CD4-positive, CD25-positive, alpha-beta regulatory T cell (primary cell): ENCODE data around the gene MOB3B. TPM values are rescaled to one million over a fixed set of nuclear protein-coding genes. Genes with fewer than 3 reads are reported as not detected.
A peak's percentile ranks its signal among the peaks of the same experiment; 100 is the strongest.

Source experiments
- ATAC-seq, 2 donors: fragments of 150-1000 bp; cut with Tn5 transposase; one replicate each; pipeline ENCODE4 v1.10.0; 2021; ENCODE audit warnings: low read depth in 2 of 2, moderate number of reproducible peaks in 2 of 2, moderate library complexity in 1 of 2
- DNase-seq, 3 donors: peaks; one replicate each; pipeline versions ENCODE4 v3.0.0 to v3.0.0-alpha.2; 2012 to 2022; ENCODE audit warnings: mixed read lengths in 1 of 3
- H3K27ac ChIP-seq: one replicate; pipeline ENCODE4 v1.7.0; 2013; ENCODE audit warnings: mild to moderate bottlenecking, low read length; ENCODE audit not compliant: insufficient read depth, poor library complexity, severe bottlenecking
- H3K27me3 ChIP-seq: one replicate; pipeline ENCODE4 v1.7.0; 2013; ENCODE audit warnings: low read length; ENCODE audit not compliant: control insufficient read depth, insufficient read depth
- H3K36me3 ChIP-seq: one replicate; pipeline ENCODE4 v1.7.0; 2013; ENCODE audit warnings: mild to moderate bottlenecking, low read length, moderate library complexity; ENCODE audit not compliant: control insufficient read depth, insufficient read depth
- H3K4me1 ChIP-seq: 2 replicates; pipeline ENCODE4 v1.7.0; 2013; ENCODE audit warnings: mild to moderate bottlenecking, low read length; ENCODE audit not compliant: insufficient read depth, control insufficient read depth, poor library complexity, severe bottlenecking
- H3K4me3 ChIP-seq: one replicate; pipeline ENCODE4 v1.7.0; 2013; ENCODE audit warnings: low read depth, mild to moderate bottlenecking, low read length, moderate library complexity
- H3K9me3 ChIP-seq, 2 experiments: 1 replicate in 1 of 2; 2 replicates in 1 of 2; pipeline ENCODE4 v1.7.0; 2013; ENCODE audit warnings: low read length in 2 of 2, mild to moderate bottlenecking in 1 of 2, moderate library complexity in 1 of 2; ENCODE audit not compliant: control insufficient read depth in 2 of 2
- H3K27ac Mint-ChIP-seq, 3 donors: one replicate each; pipeline ENCODE4 v1.8.0; 2020 to 2022; ENCODE audit warnings: mild to moderate bottlenecking in 3 of 3, mixed read lengths in 3 of 3, moderate library complexity in 2 of 3
- H3K27me3 Mint-ChIP-seq: one replicate; pipeline ENCODE4 v1.8.0; 2022; ENCODE audit warnings: mild to moderate bottlenecking, mixed read lengths
- H3K36me3 Mint-ChIP-seq: one replicate; pipeline ENCODE4 v1.8.0; 2020; ENCODE audit warnings: mixed read lengths
- H3K4me1 Mint-ChIP-seq, 4 donors: one replicate each; pipeline ENCODE4 v1.8.0; 2020 to 2022; ENCODE audit warnings: mixed read lengths in 4 of 4, mild to moderate bottlenecking in 1 of 4
- H3K4me3 Mint-ChIP-seq, 4 donors: one replicate each; pipeline ENCODE4 v1.8.0; 2020 to 2022; ENCODE audit warnings: mild to moderate bottlenecking in 4 of 4, mixed read lengths in 4 of 4, moderate library complexity in 3 of 4
- H3K9me3 Mint-ChIP-seq, 7 donors: one replicate each; pipeline ENCODE4 v1.8.0; 2020 to 2022; ENCODE audit warnings: mixed read lengths in 7 of 7, mild to moderate bottlenecking in 3 of 7, moderate library complexity in 2 of 7
- polyA plus RNA-seq, 4 donors: library from polyadenylated mRNA; unstranded; fragments of 300-500 nt; fragmentation: Illumina TruSeq; gene quantifications; one replicate each; pipeline ENCODE4 v1.2.3, GENCODE V29; 2021
- total RNA-seq: library from RNA; stranded (reverse); gene quantifications from one replicate; pipeline ENCODE4 v1.2.3, GENCODE V29; 2022

The MOB3B gene
- total and polyA plus RNA-seq, 5 donors from 2014 or later = 0.02 to 0.12 (median 0.11) TPM; not detected in 2

GRCh38 chr9:27303219-27303618 lies 226.4 kb downstream of the MOB3B start:
- Mint-ChIP-seq H3K27me3 (peaks cover 11% of the 10 kb centered on the region), H3K27ac (no peak overlapping the region), H3K4me1 (no peaks in the 10 kb centered on the region), H3K36me3 (no peaks in the 10 kb centered on the region), H3K9me3 (peaks cover 0 to 3% (median 0%) of the 10 kb centered on the region in 7 donors), H3K4me3 (no peak overlapping the region)
- H3K27ac ChIP-seq = no peak overlapping the region
- ATAC-seq (no peak), DNase-seq (no peak)
- H3K4me1 ChIP-seq = no peaks in the 10 kb centered on the region
- H3K36me3 ChIP-seq = no peaks in the 10 kb centered on the region
- H3K27me3 ChIP-seq = no peaks in the 10 kb centered on the region
- H3K9me3 ChIP-seq = no peaks in the 10 kb centered on the region
- H3K4me3 ChIP-seq = no peak overlapping the region

DNA sequence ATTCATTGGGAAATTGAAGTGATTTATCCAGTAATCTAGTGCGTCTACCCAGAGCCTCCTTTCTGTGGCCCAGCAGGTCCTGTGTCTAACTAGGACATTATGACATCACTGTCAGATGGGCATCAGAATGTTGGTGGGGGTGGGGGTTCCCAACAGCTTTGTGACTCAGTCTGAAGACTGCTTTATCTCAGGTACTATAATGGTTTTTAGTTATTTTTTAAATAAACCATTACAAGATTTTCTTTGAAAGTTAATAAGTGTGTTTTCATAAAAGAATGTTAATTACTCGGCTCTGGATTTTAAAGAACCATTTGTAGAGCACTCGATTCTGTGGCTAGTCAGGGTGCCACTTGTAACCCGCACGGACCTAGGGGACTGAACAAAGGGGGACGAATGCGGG lies 232.6 kb downstream of the MOB3B start, which contains the start of gene EQTN:
TSS of gene EQTN (minus strand) at position 101 of the 400 bp plus-strand sequence. CDS start at position 6, 95 bp downstream.
- no peak for ATAC-seq
- Histone ChIP-seq H3K4me3 (no peak within 1 kb of the TSS), H3K36me3 (no peaks in the 10 kb centered on the region), H3K4me1 (no peaks in the 10 kb centered on the region), H3K9me3 (no peaks in the 10 kb centered on the region), H3K27me3 (no peaks in the 10 kb centered on the region), H3K27ac (no peak within 1 kb of the TSS)
- Mint-ChIP-seq H3K4me3 (no peak within 1 kb of the TSS), H3K27me3 (peaks cover 6% of the 10 kb centered on the region), H3K27ac (no peak within 1 kb of the TSS), H3K36me3 (no peaks in the 10 kb centered on the region), H3K9me3 (peaks cover 0 to 4% (median 0%) of the 10 kb centered on the region in 7 donors), H3K4me1 (no peaks in the 10 kb centered on the region)
- no peak for DNase-seq

GRCh38 chr9:27293996-27294395 lies 235.6 kb downstream of the MOB3B start:
- peaks cover 0 to 2% (median 0%) of the 10 kb centered on the region in 7 donors for H3K9me3 Mint-ChIP-seq
- Histone ChIP-seq H3K27me3 (no peaks in the 10 kb centered on the region), H3K9me3 (no peaks in the 10 kb centered on the region), H3K27ac (no peak overlapping the region), H3K4me3 (no peak overlapping the region), H3K36me3 (no peaks in the 10 kb centered on the region), H3K4me1 (no peaks in the 10 kb centered on the region)
- no peak overlapping the region for H3K27ac Mint-ChIP-seq
- H3K4me1 Mint-ChIP-seq = no peaks in the 10 kb centered on the region
- H3K27me3 Mint-ChIP-seq = no peaks in the 10 kb centered on the region
- DNase-seq = no peak
- H3K36me3 Mint-ChIP-seq = no peaks in the 10 kb centered on the region
- no peak overlapping the region for H3K4me3 Mint-ChIP-seq
- ATAC-seq = no peak

- H3K9me3 Mint-ChIP-seq = peaks cover 0 to 2% (median 0%) of the 10 kb centered on the region in 7 donors
- H3K4me3 Mint-ChIP-seq = no peak overlapping the region
- H3K27me3 Mint-ChIP-seq = no peaks in the 10 kb centered on the region
- H3K4me1 Mint-ChIP-seq = no peaks in the 10 kb centered on the region
- no peak overlapping the region for H3K27ac ChIP-seq
- no peak overlapping the region for H3K4me3 ChIP-seq
- no peaks in the 10 kb centered on the region for H3K4me1 ChIP-seq
- H3K27me3 ChIP-seq = no peaks in the 10 kb centered on the region
- H3K36me3 ChIP-seq = no peaks in the 10 kb centered on the region
- ATAC-seq (no peak), DNase-seq (no peak)
- no peak overlapping the region for H3K27ac Mint-ChIP-seq
- H3K9me3 ChIP-seq = no peaks in the 10 kb centered on the region
- H3K36me3 Mint-ChIP-seq = no peaks in the 10 kb centered on the region
Observed at GRCh38 chr9:27292659-27293405, 236.8 kb downstream of the MOB3B start.

DNA sequence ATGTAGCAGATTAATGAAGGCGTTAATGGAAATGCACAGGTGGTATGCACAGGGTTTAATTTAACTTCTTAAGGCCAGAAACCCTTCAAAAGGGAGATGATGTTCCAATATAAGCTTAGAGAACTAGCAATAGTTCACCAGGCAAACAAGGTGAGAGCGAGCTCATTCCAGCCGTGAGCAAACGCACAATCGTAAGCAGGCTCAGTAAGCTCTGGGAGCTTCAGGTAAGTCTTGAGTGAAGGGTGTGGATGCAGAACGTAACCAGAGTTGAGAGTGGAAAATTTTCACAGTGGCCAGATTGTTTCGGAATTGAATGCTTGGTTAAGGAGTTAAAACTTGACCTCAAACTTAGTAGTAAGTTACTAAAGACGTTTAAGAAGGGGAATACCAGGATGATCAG lies 238.3 kb downstream of the MOB3B start:
- no peaks in the 10 kb centered on the region for H3K9me3 ChIP-seq
- H3K27ac ChIP-seq = no peak overlapping the region
- no peaks in the 10 kb centered on the region for H3K4me1 Mint-ChIP-seq
- H3K27me3 ChIP-seq = no peaks in the 10 kb centered on the region
- peaks cover 2% of the 10 kb centered on the region for H3K27me3 Mint-ChIP-seq
- H3K4me1 ChIP-seq = no peaks in the 10 kb centered on the region
- DNase-seq (no peak), ATAC-seq (no peak)
- no peak overlapping the region for H3K27ac Mint-ChIP-seq
- no peak overlapping the region for H3K4me3 ChIP-seq
- no peaks in the 10 kb centered on the region for H3K36me3 ChIP-seq
- no peaks in the 10 kb centered on the region for H3K36me3 Mint-ChIP-seq
- no peak overlapping the region for H3K4me3 Mint-ChIP-seq
- peaks cover 0 to 2% (median 0%) of the 10 kb centered on the region in 7 donors for H3K9me3 Mint-ChIP-seq

GRCh38 chr9:27282269-27282668 lies 247.3 kb downstream of the MOB3B start:
- peaks cover 5% of the 10 kb centered on the region for H3K27me3 Mint-ChIP-seq
- H3K9me3 ChIP-seq = no peaks in the 10 kb centered on the region
- H3K36me3 Mint-ChIP-seq = no peaks in the 10 kb centered on the region
- no peaks in the 10 kb centered on the region for H3K36me3 ChIP-seq
- H3K4me1 ChIP-seq = no peaks in the 10 kb centered on the region
- no peak overlapping the region for H3K27ac ChIP-seq
- no peaks in the 10 kb centered on the region for H3K9me3 Mint-ChIP-seq
- no peak overlapping the region for H3K4me3 Mint-ChIP-seq
- DNase-seq (no peak), ATAC-seq (no peak)
- H3K27me3 ChIP-seq = no peaks in the 10 kb centered on the region
- H3K4me3 ChIP-seq = no peak overlapping the region
- H3K4me1 Mint-ChIP-seq = peaks cover 0 to 2% (median 0%) of the 10 kb centered on the region in 4 donors
- H3K27ac Mint-ChIP-seq = no peak overlapping the region

DNA sequence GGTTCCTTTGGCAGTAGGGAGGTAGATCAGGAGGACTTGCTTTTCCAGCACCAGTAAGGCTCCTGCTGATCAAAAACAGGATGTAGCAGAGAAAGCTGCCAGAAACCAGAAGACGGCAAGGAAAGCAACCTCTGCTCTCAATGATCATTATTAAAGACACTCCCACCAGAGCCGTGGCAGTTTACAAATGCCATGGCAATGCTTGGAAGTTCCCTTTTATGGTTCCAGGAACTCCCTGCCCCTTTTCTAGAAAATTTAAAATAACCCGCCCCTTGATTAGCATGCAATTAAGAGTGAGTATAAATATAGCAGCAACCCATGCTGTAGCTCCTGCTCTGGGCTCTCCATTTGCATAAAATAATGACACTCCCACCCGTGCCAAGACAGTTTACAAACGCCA lies 248.8 kb downstream of the MOB3B start:
- H3K27ac ChIP-seq = no peak overlapping the region
- H3K36me3 Mint-ChIP-seq = no peaks in the 10 kb centered on the region
- ATAC-seq (no peak), DNase-seq (peak in 1 of 3 donors; percentile 3)
- no peak overlapping the region for H3K4me3 ChIP-seq
- H3K27me3 ChIP-seq = no peaks in the 10 kb centered on the region
- no peaks in the 10 kb centered on the region for H3K36me3 ChIP-seq
- peaks cover 0 to 5% (median 2%) of the 10 kb centered on the region in 4 donors for H3K4me1 Mint-ChIP-seq
- no peak overlapping the region for H3K4me3 Mint-ChIP-seq
- H3K27ac Mint-ChIP-seq = peak overlapping the region in 1 of 3 donors; percentile 53
- no peaks in the 10 kb centered on the region for H3K9me3 Mint-ChIP-seq
- no peaks in the 10 kb centered on the region for H3K9me3 ChIP-seq
- H3K4me1 ChIP-seq = no peaks in the 10 kb centered on the region
- no peaks in the 10 kb centered on the region for H3K27me3 Mint-ChIP-seq

- no peaks in the 10 kb centered on the region for H3K4me1 ChIP-seq
Observed at GRCh38 chr9:27280249-27280648, 249.4 kb downstream of the MOB3B start.

More at GRCh38 chr9:27280249-27280648, 249.4 kb downstream of the MOB3B start:
- Mint-ChIP-seq H3K27ac (no peak overlapping the region), H3K27me3 (no peaks in the 10 kb centered on the region), H3K4me1 (peaks cover 0 to 5% (median 2%) of the 10 kb centered on the region in 4 donors), H3K4me3 (no peak overlapping the region), H3K36me3 (no peaks in the 10 kb centered on the region), H3K9me3 (no peaks in the 10 kb centered on the region)
- Histone ChIP-seq H3K4me3 (no peak overlapping the region), H3K9me3 (no peaks in the 10 kb centered on the region), H3K27ac (no peak overlapping the region), H3K27me3 (no peaks in the 10 kb centered on the region), H3K36me3 (no peaks in the 10 kb centered on the region)
- ATAC-seq = no peak
- no peak for DNase-seq
